ENCODE data around the gene ARMC10.

The ARMC10 gene

GRCh38 chr7:103116511-103116910, 41.6 kb downstream of the ARMC10 start:
- no peaks in the 10 kb centered on the region for H3K4me1 ChIP-seq (ENCODE audit: control insufficient read depth in 1 of 2, insufficient read depth in 1 of 2, low read depth in 1 of 2, low read length in 1 of 2)
- no peak overlapping the region for H3K4me3 ChIP-seq (ENCODE audit: low read depth in 1 of 2, low read length in 1 of 2)
- peaks cover 11% of the 10 kb centered on the region for H3K36me3 ChIP-seq
- no peak for TF ChIP-seq CTCF (IDR thresholded peaks at IDR 0.05)
- no peaks in the 10 kb centered on the region for H3K27me3 ChIP-seq
- H3K27ac ChIP-seq, result no peak overlapping the region
- H3K9me3 ChIP-seq, result no peaks in the 10 kb centered on the region

GRCh38 chr7:103116991-103117390, 42.1 kb downstream of the ARMC10 start:
- H3K4me1 ChIP-seq (ENCODE audit: control insufficient read depth in 1 of 2, insufficient read depth in 1 of 2, low read depth in 1 of 2, low read length in 1 of 2), result no peaks in the 10 kb centered on the region
- no peak for TF ChIP-seq CTCF (IDR thresholded peaks at IDR 0.05)
- no peaks in the 10 kb centered on the region for H3K9me3 ChIP-seq
- no peak overlapping the region for H3K4me3 ChIP-seq (ENCODE audit: low read depth in 1 of 2, low read length in 1 of 2)
- H3K27me3 ChIP-seq, result no peaks in the 10 kb centered on the region
- peaks cover 11% of the 10 kb centered on the region for H3K36me3 ChIP-seq
- H3K27ac ChIP-seq, result no peak overlapping the region

- H3K27me3 ChIP-seq, result no peaks in the 10 kb centered on the region
- H3K4me3 ChIP-seq (ENCODE audit: low read depth in 1 of 2, low read length in 1 of 2), result no peak overlapping the region
- no peak overlapping the region for H3K27ac ChIP-seq
- H3K36me3 ChIP-seq, result peaks cover 11% of the 10 kb centered on the region
- no peak for TF ChIP-seq CTCF (IDR thresholded peaks at IDR 0.05)
- H3K4me1 ChIP-seq (ENCODE audit: control insufficient read depth in 1 of 2, insufficient read depth in 1 of 2, low read depth in 1 of 2, low read length in 1 of 2), result no peaks in the 10 kb centered on the region
- no peaks in the 10 kb centered on the region for H3K9me3 ChIP-seq
Observed at GRCh38 chr7:103117465-103117864, 42.5 kb downstream of the ARMC10 start.

GRCh38 chr7:103119791-103120291, 44.9 kb downstream of the ARMC10 start:
- H3K4me1 ChIP-seq (ENCODE audit: control insufficient read depth in 1 of 2, insufficient read depth in 1 of 2, low read depth in 1 of 2, low read length in 1 of 2), result no peaks in the 10 kb centered on the region
- H3K4me3 ChIP-seq (ENCODE audit: low read depth in 1 of 2, low read length in 1 of 2), result no peak overlapping the region
- H3K9me3 ChIP-seq, result no peaks in the 10 kb centered on the region
- no peak for TF ChIP-seq CTCF (IDR thresholded peaks at IDR 0.05)
- H3K27ac ChIP-seq, result no peak overlapping the region
- H3K36me3 ChIP-seq, result peaks cover 11% of the 10 kb centered on the region
- H3K27me3 ChIP-seq, result no peaks in the 10 kb centered on the region

GRCh38 chr7:103120362-103120761, 45.4 kb downstream of the ARMC10 start:
- Histone ChIP-seq H3K4me3 (ENCODE audit: low read depth in 1 of 2, low read length in 1 of 2) (no peak overlapping the region), H3K27me3 (no peaks in the 10 kb centered on the region), H3K4me1 (ENCODE audit: control insufficient read depth in 1 of 2, insufficient read depth in 1 of 2, low read depth in 1 of 2, low read length in 1 of 2) (no peaks in the 10 kb centered on the region), H3K36me3 (peaks cover 11% of the 10 kb centered on the region), H3K9me3 (no peaks in the 10 kb centered on the region), H3K27ac (no peak overlapping the region)
- TF ChIP-seq CTCF (IDR thresholded peaks at IDR 0.05), result no peak

- Histone ChIP-seq H3K4me3 (ENCODE audit: low read depth in 1 of 2, low read length in 1 of 2) (no peak overlapping the region), H3K27ac (no peak overlapping the region), H3K27me3 (no peaks in the 10 kb centered on the region), H3K4me1 (ENCODE audit: control insufficient read depth in 1 of 2, insufficient read depth in 1 of 2, low read depth in 1 of 2, low read length in 1 of 2) (no peaks in the 10 kb centered on the region), H3K9me3 (no peaks in the 10 kb centered on the region), H3K36me3 (peaks cover 11% of the 10 kb centered on the region)
- TF ChIP-seq CTCF (IDR thresholded peaks at IDR 0.05), result no peak
Observed at GRCh38 chr7:103121641-103122040, 46.7 kb downstream of the ARMC10 start.
